Neutrophil (primary cell): ENCODE results near the gene MRPL11.

Experiments used
- H3K27ac ChIP-seq: fragments of 200-600 bp; sonication (generic); 2 replicates; pipeline ENCODE4 v1.5.1; 2016; ENCODE audit warnings: mild to moderate bottlenecking, moderate library complexity
- H3K27me3 ChIP-seq: fragments of 200-600 bp; sonication (generic); 2 replicates; pipeline ENCODE4 v1.6.0; 2016; ENCODE audit warnings: mild to moderate bottlenecking
- H3K36me3 ChIP-seq: fragments of 200-600 bp; sonication (generic); 2 replicates; pipeline ENCODE4 v1.5.1; 2017
- H3K4me1 ChIP-seq, 2 experiments: fragments of 200-600 bp in 1 of 2; sonication (generic) in 1 of 2; 1 replicate in 1 of 2; 2 replicates in 1 of 2; pipeline versions ENCODE4 v1.5.1 to v1.6.1; 2013 to 2016; ENCODE audit warnings: low read depth in 1 of 2, low read length in 1 of 2, mild to moderate bottlenecking in 1 of 2, moderate library complexity in 1 of 2; ENCODE audit not compliant: control insufficient read depth in 1 of 2, insufficient read depth in 1 of 2
- H3K4me3 ChIP-seq, 2 experiments: fragments of 200-600 bp in 1 of 2; sonication (generic) in 1 of 2; 1 replicate in 1 of 2; 2 replicates in 1 of 2; pipeline ENCODE4 v1.5.1; 2013 to 2016; ENCODE audit warnings: low read depth in 1 of 2, low read length in 1 of 2, mild to moderate bottlenecking in 1 of 2, moderate library complexity in 1 of 2
- H3K9me3 ChIP-seq: fragments of 200-600 bp; sonication (generic); 2 replicates; pipeline ENCODE4 v1.5.1; 2016
- CTCF ChIP-seq: fragments of 200-600 bp; sonication (generic); IDR thresholded peaks from 2 replicates; pipeline ENCODE4 v1.5.1; 2016; ENCODE audit warnings: antibody characterized with exemption

The MRPL11 gene

GRCh38 chr11:66469441-66469840 lies 30.8 kb upstream of the MRPL11 start:
- H3K36me3 ChIP-seq, result no peaks in the 10 kb centered on the region
- TF ChIP-seq CTCF, result no peak
- H3K9me3 ChIP-seq, result no peaks in the 10 kb centered on the region
- H3K27ac ChIP-seq, result no peak overlapping the region
- no peak overlapping the region for H3K4me3 ChIP-seq
- H3K27me3 ChIP-seq, result peaks cover 46% of the 10 kb centered on the region
- H3K4me1 ChIP-seq, result peaks cover 12 to 14% of the 10 kb centered on the region in 2 experiments

GRCh38 chr11:66468691-66469090 lies 30.0 kb upstream of the MRPL11 start:
- H3K27me3 ChIP-seq, result peaks cover 46% of the 10 kb centered on the region
- no peaks in the 10 kb centered on the region for H3K36me3 ChIP-seq
- H3K27ac ChIP-seq, result no peak overlapping the region
- H3K4me3 ChIP-seq, result no peak overlapping the region
- TF ChIP-seq CTCF, result no peak
- H3K9me3 ChIP-seq, result no peaks in the 10 kb centered on the region
- H3K4me1 ChIP-seq, result peaks cover 12 to 14% of the 10 kb centered on the region in 2 experiments

- peaks cover 46% of the 10 kb centered on the region for H3K27me3 ChIP-seq
- no peaks in the 10 kb centered on the region for H3K36me3 ChIP-seq
- TF ChIP-seq CTCF, result no peak
- no peak overlapping the region for H3K27ac ChIP-seq
- H3K4me3 ChIP-seq, result peak overlapping the region; percentile 55 to 62
- H3K4me1 ChIP-seq, result peaks cover 12 to 14% of the 10 kb centered on the region in 2 experiments
- no peaks in the 10 kb centered on the region for H3K9me3 ChIP-seq
Measured at GRCh38 chr11:66467756-66468155, 29.1 kb upstream of the MRPL11 start.

GRCh38 chr11:66467034-66467659 lies 28.5 kb upstream of the MRPL11 start:
- peak; percentile 20 for TF ChIP-seq CTCF
- Histone ChIP-seq H3K27ac (peak overlapping the region; percentile 14), H3K9me3 (no peaks in the 10 kb centered on the region), H3K4me3 (peak overlapping the region; percentile 55 to 62), H3K27me3 (peaks cover 46% of the 10 kb centered on the region), H3K4me1 (peaks cover 12 to 18% of the 10 kb centered on the region in 2 experiments), H3K36me3 (no peaks in the 10 kb centered on the region)

- Histone ChIP-seq H3K27ac (peak within 1 kb of the TSS; percentile 14), H3K9me3 (no peaks in the 10 kb centered on the region), H3K4me3 (peak within 1 kb of the TSS; percentile 62 to 69), H3K36me3 (no peaks in the 10 kb centered on the region), H3K4me1 (peaks cover 12 to 20% of the 10 kb centered on the region in 2 experiments), H3K27me3 (peaks cover 46% of the 10 kb centered on the region)
- TF ChIP-seq CTCF, result no peak
Measured at GRCh38 chr11:66466225-66467033, 27.8 kb upstream of the MRPL11 start, which contains the start of gene PELI3. Gene PELI3 (plus strand): TSS chr11:66466905. CDS start chr11:66468129, 1,224 bp downstream.
